Endothelial cell of umbilical vein (primary cell): ENCODE measurements around the gene ZBTB4.

Experiments used
- EZH2 ChIP-seq: IDR thresholded peaks from 2 replicates; pipeline ENCODE4 v1.6.1; 2012; ENCODE audit warnings: borderline replicate concordance, low read depth, mild to moderate bottlenecking, moderate library complexity, low read length, inconsistent platforms; ENCODE audit not compliant: severe bottlenecking
- FOS ChIP-seq: IDR thresholded peaks from 2 replicates; pipeline ENCODE4 v1.6.1; 2011; ENCODE audit warnings: mild to moderate bottlenecking, low read length, moderate library complexity, borderline replicate concordance; ENCODE audit not compliant: insufficient read depth
- GATA2 ChIP-seq: IDR thresholded peaks from 2 replicates; pipeline ENCODE4 v1.7.0; 2011; ENCODE audit warnings: low read depth, mild to moderate bottlenecking, moderate library complexity, mixed read lengths, low read length; ENCODE audit not compliant: insufficient read length, insufficient read depth
- JUN ChIP-seq: IDR thresholded peaks from 2 replicates; pipeline ENCODE4 v1.6.1; 2011; ENCODE audit warnings: borderline replicate concordance, low read depth; ENCODE audit not compliant: insufficient read length, insufficient read depth
- MYC ChIP-seq: IDR thresholded peaks from one replicate; pipeline ENCODE4 v1.6.1; 2011; ENCODE audit warnings: mild to moderate bottlenecking, low read depth, low read length
- POLR2A ChIP-seq: IDR thresholded peaks from 2 replicates; pipeline ENCODE4 v1.6.1; 2012; ENCODE audit warnings: low read depth, mild to moderate bottlenecking, control low read depth, low read length
- POLR2AphosphoS5 ChIP-seq: IDR thresholded peaks from 2 replicates; pipeline ENCODE4 v1.6.1; 2012; ENCODE audit warnings: low read depth, mild to moderate bottlenecking, control low read depth, low read length, moderate library complexity; ENCODE audit not compliant: insufficient read depth
- TF ChIP-seq, protein P1 (sequence below), 2 donors: IDR thresholded peaks; 1 replicate in 1 of 2; 2 replicates in 1 of 2; pipeline ENCODE4 v1.5.1; 2011; ENCODE audit warnings: low read length in 2 of 2, mild to moderate bottlenecking in 2 of 2, moderate library complexity in 2 of 2, control low read depth in 1 of 2, inconsistent platforms in 1 of 2, low read depth in 1 of 2; ENCODE audit not compliant: insufficient read depth in 1 of 2; ENCODE audit errors: extremely low read depth in 1 of 2
- TF ChIP-seq, protein P2 (sequence below): IDR thresholded peaks from 2 replicates; pipeline ENCODE4 v1.6.1; 2011; ENCODE audit not compliant: insufficient read depth, insufficient read length

DNA sequence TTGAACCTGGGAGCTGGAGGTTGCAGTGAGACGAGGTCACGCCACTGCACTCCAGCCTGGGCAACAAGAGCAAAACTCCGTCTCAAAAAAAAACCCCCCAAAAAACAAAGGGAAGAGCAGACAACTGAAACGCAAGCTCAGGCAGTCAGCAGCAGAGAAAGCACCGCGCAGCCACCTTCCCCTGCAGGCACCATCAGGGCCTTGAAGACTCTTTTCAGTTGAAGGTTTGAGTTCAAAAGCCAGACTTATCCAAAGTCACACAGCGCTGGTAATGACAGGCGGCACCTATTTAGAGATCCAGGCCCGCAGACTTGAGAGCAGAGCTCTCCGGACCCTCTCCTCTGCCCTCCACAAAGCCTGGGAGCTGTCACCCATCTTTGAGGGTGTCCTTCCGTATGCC lies 11.1 kb downstream of the ZBTB4 start:
- no peak for TF ChIP-seq GATA2
- TF ChIP-seq, protein P1, sequence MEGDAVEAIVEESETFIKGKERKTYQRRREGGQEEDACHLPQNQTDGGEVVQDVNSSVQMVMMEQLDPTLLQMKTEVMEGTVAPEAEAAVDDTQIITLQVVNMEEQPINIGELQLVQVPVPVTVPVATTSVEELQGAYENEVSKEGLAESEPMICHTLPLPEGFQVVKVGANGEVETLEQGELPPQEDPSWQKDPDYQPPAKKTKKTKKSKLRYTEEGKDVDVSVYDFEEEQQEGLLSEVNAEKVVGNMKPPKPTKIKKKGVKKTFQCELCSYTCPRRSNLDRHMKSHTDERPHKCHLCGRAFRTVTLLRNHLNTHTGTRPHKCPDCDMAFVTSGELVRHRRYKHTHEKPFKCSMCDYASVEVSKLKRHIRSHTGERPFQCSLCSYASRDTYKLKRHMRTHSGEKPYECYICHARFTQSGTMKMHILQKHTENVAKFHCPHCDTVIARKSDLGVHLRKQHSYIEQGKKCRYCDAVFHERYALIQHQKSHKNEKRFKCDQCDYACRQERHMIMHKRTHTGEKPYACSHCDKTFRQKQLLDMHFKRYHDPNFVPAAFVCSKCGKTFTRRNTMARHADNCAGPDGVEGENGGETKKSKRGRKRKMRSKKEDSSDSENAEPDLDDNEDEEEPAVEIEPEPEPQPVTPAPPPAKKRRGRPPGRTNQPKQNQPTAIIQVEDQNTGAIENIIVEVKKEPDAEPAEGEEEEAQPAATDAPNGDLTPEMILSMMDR (IDR thresholded peaks at IDR 0.05; ENCODE audit: extremely low read depth in 1 of 2, insufficient read depth in 1 of 2, low read depth in 1 of 2, low read length in 2 of 2): no peak
- TF ChIP-seq, protein P2, sequence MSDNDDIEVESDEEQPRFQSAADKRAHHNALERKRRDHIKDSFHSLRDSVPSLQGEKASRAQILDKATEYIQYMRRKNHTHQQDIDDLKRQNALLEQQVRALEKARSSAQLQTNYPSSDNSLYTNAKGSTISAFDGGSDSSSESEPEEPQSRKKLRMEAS: no peak
- no peak for TF ChIP-seq EZH2
- TF ChIP-seq FOS: no peak
- no peak for TF ChIP-seq POLR2A
- TF ChIP-seq POLR2AphosphoS5: no peak
- no peak for TF ChIP-seq MYC
- TF ChIP-seq JUN: no peak
